HG03565 (cell line): ENCODE results near the gene TPX2.
A peak's percentile ranks its signal among the peaks of the same experiment; 100 is the strongest.
"Not testable (repeated sequence)": the region's sequence is repeated elsewhere in the genome, so short reads cannot be mapped to it uniquely, and the experiment has no call there.

ENCODE experiments used
- ATAC-seq: cut with Tn5 transposase; IDR thresholded peaks from one replicate; pipeline ENCODE4 v1.9.1; 2021; ENCODE audit warnings: mild to moderate bottlenecking, moderate library complexity; ENCODE audit not compliant: unreplicated experiment

TPX2 gene

DNA sequence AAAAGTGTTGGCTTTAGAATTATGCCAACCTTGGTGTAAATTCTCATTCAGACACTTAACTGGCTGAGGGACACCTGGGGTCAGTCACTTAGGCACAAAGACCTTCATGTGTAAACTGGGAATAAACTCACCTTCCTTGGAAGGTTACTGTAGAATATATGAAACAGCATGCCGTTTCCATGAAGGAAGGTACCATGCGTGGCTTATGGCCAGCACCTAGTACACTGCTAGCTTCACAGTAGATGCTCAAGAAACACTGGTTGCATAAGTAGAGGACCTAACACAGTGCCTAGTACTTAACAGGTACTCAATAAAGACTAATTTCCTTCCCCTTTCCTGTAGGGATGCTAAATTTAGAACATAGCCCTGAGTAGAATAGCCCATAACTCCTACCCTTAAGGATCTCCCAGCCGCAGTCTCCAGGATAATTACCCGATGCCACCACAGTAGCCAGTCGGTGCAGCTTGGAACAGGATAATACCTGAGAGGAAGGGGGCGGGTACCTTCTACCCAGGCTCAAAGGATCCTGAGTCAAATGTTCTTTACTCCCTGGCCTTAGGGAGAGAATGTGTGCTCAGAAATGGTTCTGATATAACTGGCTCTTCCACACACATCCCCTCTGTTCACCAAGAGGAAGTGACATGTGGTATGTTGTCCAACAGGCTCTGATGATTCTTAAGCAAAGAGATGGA, 20.0 kb upstream of the TPX2 start:
- no peak for ATAC-seq

GRCh38 chr20:31719644-31720485, 19.2 kb upstream of the TPX2 start:
- no peak for ATAC-seq

DNA sequence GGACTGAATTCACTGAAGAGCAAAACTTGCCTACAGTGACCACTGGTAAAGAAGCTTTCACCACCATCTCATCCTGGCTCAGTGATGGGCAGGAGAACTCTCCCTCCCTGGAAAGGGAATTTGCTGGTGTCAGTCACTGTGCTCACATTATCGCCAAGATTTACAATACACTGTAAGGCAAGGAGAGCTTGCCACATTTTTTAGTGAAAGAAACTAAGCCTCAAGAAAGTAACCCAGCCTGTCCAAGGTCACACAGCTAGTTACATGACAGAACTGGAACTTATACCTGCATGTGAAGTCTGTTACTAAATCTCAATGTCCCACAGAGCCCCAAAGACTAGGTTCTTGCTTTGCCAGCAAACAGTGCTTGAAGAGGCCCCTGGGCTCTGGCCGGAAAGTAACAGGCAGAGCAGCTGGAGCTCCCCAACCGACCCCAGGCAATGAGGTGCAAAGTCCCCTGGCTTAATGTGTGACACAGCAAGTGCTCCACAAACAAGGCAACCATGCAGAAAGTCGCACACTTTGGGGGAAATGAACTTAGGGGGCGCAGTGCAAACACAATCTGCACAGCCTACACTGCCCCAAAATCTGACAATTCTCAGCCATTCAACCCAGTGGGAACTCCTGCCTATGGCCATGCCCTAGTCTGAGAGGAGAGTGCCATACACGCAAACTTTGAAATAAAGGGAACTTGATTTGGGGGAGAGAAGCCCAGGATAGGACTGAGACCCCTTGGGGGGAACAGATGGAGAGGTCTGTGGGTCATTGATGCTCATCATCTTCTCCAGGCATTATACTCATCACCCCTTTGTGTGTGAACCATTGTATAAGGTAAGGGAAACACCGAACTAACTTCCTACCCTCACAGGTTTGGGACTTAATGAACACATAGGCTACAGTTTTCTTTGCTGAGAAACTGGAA, 18.3 kb upstream of the TPX2 start:
- ATAC-seq = no peak

DNA sequence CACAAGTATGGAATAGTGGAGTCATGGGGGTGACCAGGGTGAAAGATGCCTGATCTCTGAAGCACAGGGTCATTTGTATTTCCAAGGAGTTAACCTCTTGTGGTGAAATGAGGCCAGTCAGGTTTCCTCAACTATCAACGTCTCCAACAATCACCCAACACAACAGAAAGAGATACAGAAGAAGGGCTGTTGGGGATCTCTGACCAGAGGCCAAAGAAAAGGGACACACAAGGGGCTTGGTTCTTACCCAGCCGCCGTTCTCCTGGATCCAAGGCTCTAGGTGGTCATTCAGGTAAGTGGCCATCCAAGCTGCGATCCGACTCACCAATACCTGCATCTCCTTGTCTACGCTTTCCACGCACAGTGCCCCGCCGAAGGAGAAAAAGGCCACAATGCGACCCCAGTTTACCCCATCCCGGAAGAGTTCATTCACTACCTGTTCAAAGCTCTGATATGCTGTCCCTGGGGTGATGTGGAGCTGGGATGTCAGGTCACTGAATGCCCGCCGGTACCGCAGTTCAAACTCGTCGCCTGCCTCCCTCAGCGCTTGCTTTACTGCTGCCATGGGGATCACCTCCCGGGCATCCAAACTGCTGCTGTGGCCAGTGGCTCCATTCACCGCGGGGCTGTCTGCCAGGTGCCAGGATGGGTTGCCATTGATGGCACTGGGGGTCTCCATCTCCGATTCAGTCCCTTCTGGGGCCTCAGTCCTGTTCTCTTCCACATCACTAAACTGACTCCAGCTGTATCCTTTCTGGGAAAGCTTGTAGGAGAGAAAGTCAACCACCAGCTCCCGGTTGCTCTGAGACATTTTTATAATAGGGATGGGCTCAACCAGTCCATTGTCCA, 17.5 kb upstream of the TPX2 start:
- ATAC-seq = no peak

DNA sequence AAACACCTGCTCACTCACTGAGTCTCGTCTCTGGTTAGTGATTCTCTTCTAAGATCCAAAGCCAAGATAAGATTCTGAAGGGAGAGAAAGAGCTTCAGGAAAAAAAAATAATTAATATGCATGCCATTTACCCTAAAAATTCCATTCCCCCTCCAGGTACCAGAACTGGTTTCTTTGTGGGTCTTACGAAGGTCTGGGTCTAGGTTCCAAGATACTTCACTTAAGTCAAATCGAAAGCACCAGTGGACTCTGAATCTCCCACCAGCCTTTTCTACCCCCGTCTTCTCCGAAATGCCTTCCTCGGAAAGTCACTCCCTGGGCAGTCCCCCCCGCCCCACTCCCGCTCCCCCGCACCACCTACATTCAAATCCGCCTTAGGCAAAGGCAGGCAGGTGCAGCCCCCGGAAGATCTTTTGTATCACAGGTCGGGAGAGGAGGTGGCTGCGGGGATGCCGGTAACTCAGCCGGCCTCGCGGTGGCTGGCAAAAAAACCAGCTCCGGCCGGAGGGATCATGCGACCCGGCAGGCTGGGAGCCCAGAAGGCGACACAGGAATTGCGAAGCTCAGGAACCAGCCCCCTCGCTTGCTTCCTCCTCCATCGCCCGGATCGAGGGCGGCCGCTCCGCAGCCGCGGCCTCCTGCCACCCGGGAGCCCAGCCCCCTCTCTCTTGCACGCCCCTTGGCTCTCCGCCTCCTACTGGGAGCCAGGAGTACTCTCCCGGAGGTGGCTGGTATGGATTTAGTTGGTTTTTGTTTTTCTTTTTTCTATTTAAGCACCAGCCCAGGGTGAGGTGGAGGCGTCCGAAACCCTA, 16.6 kb upstream of the TPX2 start, which contains the start of gene BCL2L1:
Gene BCL2L1 (minus strand): TSS at position 612 of the 812 bp plus-strand sequence. CDS start 650 bp downstream, outside the sequence.
- no peak for ATAC-seq

- no peak for ATAC-seq
Observed at GRCh38 chr20:31723069-31723318, 16.1 kb upstream of the TPX2 start.

DNA sequence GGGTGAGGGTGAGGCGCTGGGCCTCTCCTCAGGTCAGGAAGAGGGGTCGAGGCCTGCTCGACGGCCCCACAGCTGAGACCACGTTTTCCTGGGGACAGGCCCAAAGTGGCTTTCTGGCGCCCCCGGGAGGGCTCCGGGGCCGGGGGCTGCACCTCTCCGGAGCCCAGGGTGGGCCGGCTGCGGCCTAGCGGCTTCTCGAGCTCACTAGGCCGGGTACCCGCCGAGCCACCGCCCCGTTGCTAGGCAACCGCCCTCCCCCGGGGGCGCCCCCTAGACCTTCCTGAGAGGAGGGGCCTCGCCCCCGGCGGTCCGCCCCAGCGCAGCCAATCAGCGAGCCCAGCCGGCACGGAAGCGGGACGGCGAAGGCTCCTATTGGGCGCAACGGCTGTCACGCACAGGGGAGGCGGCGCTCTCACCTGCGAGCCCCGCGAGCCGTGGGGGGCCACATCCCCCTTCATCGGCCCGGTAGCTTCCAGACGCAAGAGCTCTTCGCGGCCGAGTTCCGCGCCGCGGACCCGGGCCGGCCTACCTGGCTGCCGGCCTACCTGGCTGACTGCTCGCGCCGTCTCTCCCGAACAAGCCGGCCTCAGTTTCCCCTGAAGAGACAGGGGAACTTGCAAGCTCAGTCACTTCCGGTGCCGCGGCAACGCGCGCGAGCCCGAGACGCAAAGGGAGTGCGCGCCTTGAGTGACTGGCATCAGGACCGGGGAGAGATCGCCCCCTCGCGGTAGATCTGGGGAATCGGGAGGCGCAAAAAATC, 15.6 kb upstream of the TPX2 start:
- ATAC-seq = peak; percentile 84

DNA sequence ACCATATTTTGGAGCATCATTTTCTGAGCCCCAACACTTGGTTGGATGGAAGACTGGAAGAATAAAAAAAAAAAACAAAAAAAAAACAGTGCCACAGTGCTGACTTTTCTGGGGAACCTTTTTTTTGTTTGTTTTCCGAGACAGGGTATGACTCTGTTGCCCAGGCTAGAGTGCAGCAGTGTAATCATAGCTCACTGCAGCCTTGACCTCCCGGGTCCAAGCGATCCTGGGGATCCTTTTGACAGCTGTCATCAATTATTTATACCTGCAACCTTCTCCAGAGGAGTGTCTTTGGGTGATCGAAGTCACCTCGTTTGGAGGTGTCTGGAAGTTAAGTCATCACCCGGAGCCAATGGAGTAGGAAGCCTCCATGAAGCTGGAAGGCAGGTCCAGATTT, 7.8 kb upstream of the TPX2 start:
- no peak for ATAC-seq

DNA sequence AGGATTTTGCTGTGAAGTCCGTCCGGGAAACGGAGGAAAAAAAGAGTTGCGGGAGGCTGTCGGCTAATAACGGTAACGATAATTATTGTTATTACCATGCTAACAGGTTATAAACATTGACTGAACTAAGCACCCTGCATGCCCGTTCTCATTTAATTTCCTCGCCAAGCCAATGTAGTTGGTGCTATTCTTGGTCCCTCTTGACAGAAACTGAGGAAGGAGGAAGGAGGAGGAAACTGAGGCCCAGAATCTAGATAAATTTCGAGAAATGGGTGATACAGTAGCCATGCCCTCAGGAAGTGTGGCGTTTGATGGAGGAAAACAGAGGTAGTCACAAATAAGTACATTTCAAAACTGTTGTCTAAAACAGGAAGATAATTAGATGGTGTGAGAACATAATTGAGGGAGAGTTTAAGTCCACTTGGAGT, 474 bp downstream of the TPX2 start:
- no peak for ATAC-seq

- no peak for ATAC-seq
Observed at GRCh38 chr20:31740208-31740607, 1.1 kb downstream of the TPX2 start.

GRCh38 chr20:31740656-31741323, 1.7 kb downstream of the TPX2 start:
- no peak for ATAC-seq

- ATAC-seq = no peak
Observed at GRCh38 chr20:31746068-31746878, 7.2 kb downstream of the TPX2 start.

GRCh38 chr20:31747028-31747427, 7.9 kb downstream of the TPX2 start:
- ATAC-seq = not testable (repeated sequence)

- ATAC-seq = no peak
Observed at GRCh38 chr20:31747640-31748039, 8.6 kb downstream of the TPX2 start.

DNA sequence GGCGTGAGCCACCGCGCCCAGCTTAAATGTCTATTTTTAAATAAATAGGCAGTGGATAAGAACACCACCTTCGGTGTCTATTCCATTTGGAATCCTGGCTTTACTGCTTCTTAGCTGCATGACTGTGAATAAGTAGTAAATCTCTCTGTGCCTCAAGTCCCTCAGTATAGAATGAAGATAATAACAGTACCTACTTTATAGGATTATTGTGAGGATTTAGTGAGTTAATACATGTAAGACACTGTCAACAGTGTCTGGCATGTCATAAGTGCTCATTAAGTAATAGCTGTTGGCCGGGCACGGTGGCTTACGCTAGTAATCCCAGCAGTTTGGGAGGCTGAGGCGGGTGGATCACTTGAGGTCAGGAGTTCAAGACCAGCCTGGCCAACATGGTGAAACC, 10.1 kb downstream of the TPX2 start:
- no peak for ATAC-seq

DNA sequence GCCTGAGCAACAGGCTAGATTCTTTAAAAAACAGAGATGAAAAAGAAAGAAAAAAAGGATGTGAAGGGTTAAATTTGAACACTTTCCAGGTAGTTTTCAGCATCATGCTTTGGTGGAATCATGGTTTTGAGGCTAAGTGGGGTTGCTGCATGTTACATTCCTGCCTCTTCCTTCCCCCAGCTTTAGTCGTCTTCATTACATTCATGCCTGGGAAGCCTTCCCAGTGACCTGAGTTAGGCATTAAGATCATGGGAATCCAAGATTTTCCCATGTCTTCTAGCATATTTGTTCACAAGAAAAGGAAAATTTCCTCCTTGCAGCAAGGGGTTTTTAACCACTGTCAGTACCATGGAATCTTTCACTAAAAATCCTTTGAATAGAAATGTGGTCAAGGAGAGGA, 12.0 kb downstream of the TPX2 start:
- no peak for ATAC-seq

GRCh38 chr20:31757254-31757653, 18.2 kb downstream of the TPX2 start:
- no peak for ATAC-seq

GRCh38 chr20:31758521-31758920, 19.4 kb downstream of the TPX2 start:
- ATAC-seq = no peak
